HTR-8/SVneo (cell line): ENCODE results near the gene GALNS.
"Not testable (repeated sequence)": the region's sequence is repeated elsewhere in the genome, so short reads cannot be mapped to it uniquely, and the experiment has no call there.

Source experiments
- DNase-seq: peaks from one replicate; pipeline ENCODE4 v3.0.0; 2011; ENCODE audit warnings: low spot score, mixed read lengths; ENCODE audit not compliant: insufficient read length
- FAIRE-seq: peaks from 2 replicates; lab custom pipeline; 2011; peaks lifted over from hg19 to GRCh38; lab: Jason Lieb, UNC

GALNS gene, protein sequence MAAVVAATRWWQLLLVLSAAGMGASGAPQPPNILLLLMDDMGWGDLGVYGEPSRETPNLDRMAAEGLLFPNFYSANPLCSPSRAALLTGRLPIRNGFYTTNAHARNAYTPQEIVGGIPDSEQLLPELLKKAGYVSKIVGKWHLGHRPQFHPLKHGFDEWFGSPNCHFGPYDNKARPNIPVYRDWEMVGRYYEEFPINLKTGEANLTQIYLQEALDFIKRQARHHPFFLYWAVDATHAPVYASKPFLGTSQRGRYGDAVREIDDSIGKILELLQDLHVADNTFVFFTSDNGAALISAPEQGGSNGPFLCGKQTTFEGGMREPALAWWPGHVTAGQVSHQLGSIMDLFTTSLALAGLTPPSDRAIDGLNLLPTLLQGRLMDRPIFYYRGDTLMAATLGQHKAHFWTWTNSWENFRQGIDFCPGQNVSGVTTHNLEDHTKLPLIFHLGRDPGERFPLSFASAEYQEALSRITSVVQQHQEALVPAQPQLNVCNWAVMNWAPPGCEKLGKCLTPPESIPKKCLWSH

DNA sequence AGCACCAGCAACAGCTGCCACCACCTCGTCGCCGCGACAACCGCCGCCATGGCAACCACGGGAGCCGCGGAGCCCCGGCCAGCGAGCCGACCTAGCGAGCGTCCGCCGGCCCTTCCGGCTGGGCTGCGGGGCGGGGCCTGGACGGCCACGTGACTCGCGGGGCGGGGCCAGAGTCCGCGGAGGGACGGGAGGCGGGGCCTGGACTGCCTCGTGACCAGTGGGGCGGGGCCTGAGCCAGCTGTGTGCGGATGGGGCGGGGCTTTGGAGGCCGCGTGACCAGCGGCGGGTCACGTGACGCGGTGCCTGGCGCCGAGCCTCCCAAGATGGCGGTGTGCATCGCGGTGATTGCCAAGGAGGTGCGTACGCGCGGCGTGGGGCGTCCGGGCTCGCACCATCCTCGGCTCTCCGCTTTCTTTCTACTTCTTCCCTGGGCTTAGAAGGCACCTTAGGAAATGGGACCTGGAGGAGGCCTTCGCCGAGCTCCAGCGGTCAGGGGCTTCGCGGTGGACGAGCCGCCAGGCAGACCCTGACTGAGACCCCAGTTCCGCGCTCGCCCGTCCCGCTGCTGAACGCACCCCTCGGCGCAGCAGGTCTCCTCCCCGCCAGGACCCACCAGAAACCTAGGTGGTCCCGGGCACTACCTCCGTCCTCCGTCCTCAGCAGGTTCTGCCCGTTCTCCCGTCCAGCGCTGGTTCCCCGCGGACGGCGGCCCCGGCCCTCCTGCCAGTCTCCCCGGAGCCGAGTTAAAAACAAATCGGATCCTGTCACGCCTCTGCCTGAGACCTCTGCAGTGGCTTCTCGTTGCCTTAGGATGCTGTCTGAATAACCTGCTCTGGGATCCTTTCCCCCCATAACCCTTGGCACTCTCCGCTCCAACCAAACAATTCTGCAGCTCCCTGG is at the start of gene GALNS, which contains the start of gene TRAPPC2L:
GALNS (minus strand) TSS at position 120 of the 900 bp plus-strand sequence; CDS start at position 50, 70 bp downstream.
TRAPPC2L (plus strand) TSS at position 300 of the 900 bp plus-strand sequence; CDS start at position 324, 24 bp downstream.
- FAIRE-seq: peak; percentile 98

GRCh38 chr16:88906020-88906419 is 49.3 kb upstream of the GALNS start:
- FAIRE-seq: no peak

More for the DNA sequence above, at the start of gene GALNS, which contains the start of gene TRAPPC2L:
- peak; percentile 95 for DNase-seq

DNA sequence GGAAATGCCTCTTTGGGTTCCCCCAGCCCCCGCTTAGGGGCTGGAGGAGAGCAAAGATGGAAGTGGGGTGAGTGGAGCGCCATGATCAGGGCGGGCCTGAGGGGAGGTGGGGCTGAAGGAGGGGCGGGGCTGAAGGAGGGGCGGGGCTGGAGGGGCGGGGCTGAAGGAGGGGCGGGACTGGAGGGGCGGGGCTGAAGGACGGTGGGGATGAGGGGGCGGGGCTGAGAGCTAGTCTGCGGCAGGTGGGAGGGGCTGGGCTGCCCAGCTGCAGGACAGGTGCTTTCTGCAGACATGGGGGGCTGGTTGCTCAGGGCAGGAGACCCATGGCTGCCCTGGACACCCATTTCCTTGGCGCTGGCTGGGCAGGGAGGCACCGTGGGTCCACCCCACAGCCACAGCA is 48.8 kb upstream of the GALNS start:
- DNase-seq (no peak), FAIRE-seq (no peak)

More at GRCh38 chr16:88906020-88906419, 49.3 kb upstream of the GALNS start:
- DNase-seq: no peak

DNA sequence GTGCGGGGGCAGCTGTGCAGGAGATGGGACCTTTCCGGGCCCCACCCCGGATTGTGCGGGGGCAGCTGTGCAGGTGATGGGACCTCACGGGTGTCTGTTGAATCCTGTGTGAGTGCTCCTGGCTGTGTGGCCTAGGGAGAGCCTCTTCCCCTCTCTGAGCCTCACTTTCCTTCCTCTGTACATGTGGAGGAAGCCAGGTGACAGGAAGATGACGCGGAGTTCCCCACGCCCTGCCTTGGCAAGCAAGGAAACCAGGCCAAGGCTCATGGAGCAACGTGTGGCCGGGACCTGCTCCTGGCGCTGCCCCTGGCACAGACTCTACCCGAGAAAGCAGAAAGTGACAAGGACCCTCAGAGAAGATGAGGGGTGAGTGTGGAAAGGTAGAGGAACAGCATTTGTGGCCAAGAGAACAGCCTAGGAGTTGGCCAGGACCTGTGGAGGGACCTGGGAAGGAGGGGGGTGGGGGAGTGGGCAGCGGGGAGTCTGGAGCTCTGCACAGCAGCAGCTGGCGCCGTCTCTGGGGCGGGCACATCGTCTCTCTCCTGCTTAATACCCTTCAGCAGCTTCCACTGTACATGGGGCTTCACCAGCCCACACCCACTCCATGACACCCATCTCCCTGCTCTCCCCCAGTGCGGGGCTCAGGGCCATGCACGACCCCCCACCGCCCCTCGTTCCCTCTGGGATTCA is 48.1 kb upstream of the GALNS start:
- FAIRE-seq (no peak), DNase-seq (no peak)

DNA sequence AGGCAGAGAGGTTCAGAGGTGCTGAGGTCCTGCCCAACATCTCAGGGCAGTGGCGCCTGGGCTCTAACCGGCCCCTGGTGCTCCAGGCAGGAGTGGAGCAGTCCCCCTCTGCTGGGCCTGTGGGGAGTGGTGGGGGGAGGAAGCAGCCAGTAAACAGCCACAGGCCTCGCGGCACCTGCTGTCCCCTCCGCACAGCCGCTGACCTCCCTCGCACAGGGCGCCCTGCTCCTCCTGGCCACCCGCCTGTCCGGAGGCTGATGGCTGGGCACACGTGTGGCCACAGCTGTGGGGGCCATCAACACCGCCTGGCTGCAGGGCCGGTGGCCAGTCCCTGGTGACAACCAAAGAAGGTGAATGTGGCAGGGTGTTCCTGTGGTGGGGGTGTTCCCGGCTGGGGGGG is 46.5 kb upstream of the GALNS start:
- no peak for DNase-seq
- no peak for FAIRE-seq

DNA sequence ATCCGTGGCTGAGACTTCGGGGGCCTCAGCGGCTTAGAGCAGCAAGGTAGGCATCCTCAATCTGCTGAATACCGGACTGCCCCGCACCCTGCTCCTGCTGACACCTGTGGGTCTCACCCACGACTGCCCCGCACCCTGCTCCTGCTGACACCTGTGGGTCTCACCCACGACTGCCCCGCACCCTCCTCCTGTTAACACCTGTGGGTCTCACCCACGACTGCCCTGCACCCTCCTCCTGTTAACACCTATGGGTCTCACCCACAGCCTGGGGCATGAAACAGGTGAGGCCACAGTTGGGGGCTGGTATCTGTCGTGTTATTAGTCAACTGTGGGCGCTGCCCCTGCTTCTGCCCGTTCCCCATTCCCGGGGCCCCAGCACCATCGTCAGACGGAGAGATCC is 46.0 kb upstream of the GALNS start:
- DNase-seq (no peak), FAIRE-seq (no peak)

GRCh38 chr16:88901718-88902337 is 45.1 kb upstream of the GALNS start:
- DNase-seq (no peak), FAIRE-seq (no peak)

GRCh38 chr16:88900662-88901052 is 43.9 kb upstream of the GALNS start:
- DNase-seq (no peak), FAIRE-seq (no peak)

- DNase-seq: no peak
- no peak for FAIRE-seq
Measured at GRCh38 chr16:88899901-88900661, 43.3 kb upstream of the GALNS start.

GRCh38 chr16:88897696-88898425 is 41.1 kb upstream of the GALNS start:
- DNase-seq (no peak), FAIRE-seq (no peak)

DNA sequence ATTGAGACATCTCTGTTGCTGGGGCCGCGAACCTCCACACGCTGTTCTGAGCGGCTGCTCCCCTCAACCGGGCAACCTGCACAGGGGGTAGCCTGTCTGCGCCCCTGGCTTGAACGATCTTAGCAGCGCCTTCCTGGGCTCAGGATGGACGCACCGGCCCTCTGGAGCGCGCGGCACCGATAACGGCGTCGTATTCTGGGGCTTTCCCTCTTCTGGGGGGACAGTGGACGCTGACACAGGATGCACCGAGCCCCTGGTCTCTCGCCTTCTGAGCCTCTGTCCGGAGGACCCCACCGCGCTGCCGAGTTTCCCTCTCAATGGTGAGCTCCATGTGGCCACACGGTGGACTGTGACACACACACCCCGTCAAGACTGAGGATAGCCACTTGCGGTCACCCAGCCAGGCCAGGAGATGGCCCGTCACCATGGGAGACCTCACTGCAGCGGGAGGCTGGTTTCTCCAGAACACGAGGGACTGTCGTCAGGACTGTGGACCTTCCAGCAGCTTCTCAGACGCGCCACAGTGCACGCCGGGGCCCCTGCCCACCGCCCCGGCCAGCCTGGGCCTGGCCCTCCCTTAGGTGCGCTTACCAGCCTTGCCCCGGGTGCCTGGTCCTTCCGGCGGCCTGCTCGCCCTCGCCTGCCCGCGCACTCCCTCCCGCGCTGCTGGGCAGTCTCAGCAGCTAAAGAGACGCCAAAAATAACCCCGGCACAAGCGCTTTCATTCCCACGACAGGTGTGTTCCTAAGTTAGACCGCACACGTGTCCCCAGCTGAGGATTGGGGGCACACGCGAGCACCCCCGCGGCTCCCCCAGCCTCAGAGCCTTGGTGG is 39.7 kb upstream of the GALNS start:
- DNase-seq (no peak), FAIRE-seq (no peak)

- FAIRE-seq (no peak), DNase-seq (no peak)
Measured at GRCh38 chr16:88895335-88895734, 38.6 kb upstream of the GALNS start.

DNA sequence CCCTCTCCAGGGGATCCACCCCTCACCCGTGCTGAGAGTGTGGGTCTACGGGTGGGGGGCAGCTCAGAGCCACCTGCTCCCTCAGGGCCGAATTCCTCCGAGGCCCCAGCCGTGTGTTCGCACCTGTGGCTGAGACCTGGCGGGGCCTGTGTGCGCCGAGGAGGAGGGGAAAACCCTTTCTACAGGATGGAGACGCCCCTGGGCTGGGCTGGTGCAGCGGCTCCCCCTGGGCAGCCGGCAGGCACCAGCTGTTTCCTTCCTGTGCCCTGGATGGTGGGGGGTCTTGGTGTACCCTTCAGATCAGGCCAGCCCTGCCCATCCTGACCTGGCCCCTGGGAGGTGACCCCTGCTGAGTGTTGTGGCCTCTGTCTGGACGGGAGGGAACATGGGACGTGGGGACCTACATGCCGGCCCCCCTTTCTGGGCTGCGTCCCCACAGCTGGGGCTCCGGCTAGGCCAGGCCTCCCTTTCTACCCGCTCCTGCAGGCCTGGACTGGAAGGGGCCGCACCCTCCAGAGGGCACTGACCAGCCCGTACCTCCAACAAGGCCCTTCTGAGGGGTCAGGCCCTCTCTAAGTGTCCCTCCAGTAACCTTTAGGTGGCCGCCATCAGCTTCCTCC is 38.0 kb upstream of the GALNS start:
- FAIRE-seq (no peak), DNase-seq (no peak)

DNA sequence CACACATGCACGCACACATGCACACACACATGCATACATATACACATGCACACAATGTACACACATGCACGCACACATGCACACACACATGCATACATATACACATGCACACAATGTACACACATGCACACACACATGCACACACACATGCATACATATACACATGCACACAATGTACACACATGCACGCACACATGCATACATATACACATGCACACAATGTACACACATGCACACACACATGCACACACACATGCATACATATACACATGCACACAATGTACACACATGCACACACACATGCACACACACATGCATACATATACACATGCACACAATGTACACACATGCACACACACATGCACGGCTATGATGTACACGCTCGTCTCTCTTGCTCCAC is 37.5 kb upstream of the GALNS start:
- FAIRE-seq: not testable (repeated sequence)

DNA sequence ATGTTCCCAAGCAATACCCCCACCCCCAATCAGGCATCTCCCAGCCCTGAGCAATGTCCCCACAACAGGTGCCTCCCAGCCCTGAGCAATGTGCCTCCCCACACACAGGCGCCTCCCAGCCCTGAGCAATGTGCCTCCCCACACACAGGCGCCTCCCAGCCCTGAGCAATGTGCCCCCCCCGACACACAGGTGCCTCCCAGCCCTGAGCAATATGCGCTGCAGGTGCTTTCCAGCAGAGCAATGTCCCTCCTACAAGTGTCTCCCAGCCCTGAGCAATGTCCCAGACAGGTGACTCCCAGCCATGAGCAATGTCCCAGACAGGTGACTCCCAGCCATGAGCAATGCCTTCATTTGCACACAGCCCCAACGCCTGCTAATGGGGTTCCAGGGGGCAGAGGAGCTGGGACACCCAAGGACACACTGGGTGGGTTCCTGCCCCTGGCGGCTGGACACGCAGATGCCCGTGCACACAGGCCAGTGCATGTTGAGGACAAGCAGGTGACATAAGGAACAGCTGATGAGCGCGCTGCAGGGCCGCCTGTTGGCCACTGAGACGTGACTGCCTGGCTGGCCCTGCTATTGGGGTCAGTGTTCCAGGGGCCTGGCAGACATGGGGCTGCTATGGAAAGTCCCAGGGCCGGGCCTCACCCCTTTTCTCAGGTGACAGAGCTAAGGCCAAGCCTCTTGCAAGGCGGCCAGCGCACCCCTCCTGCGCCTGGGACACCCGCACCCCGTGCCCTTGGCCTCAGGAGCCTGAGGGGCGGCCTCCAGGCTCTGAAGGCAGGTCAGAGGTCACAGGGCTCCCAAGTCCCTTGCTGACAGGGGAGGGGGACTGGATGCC is 36.6 kb upstream of the GALNS start:
- DNase-seq (no peak), FAIRE-seq (no peak)

More for the DNA sequence above, 37.5 kb upstream of the GALNS start:
- DNase-seq: not testable (repeated sequence)

DNA sequence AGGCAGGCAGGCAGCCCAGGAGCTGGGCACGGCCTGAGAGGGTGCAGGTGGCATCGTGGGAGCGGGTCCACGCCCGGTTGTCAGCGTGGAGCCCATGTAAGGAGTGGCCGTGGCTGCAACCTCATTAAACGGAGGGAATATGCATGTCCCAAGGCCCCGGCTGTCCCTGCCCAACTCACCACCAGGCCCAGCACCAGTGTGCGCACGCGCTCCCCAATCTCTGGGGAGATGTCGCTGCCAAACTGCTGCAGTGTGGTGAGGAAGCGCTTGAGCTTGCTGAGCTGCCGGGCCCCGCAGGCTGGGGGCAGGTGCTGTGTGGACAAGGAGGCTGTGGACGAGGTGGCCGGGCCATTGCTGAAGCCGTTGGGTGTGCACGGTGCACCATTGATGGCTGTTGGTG is 35.3 kb upstream of the GALNS start:
- DNase-seq (no peak), FAIRE-seq (no peak)
